HUDEP-2 (cell line): ENCODE data around the gene SLC6A18.

Source experiments
- DNase-seq, 76 experiments: peaks; one replicate each; lab custom pipeline; 2025; ENCODE audit not compliant: unreplicated experiment in 76 of 76; lab: John Stamatoyannopoulos, UW

Gene SLC6A18

DNA sequence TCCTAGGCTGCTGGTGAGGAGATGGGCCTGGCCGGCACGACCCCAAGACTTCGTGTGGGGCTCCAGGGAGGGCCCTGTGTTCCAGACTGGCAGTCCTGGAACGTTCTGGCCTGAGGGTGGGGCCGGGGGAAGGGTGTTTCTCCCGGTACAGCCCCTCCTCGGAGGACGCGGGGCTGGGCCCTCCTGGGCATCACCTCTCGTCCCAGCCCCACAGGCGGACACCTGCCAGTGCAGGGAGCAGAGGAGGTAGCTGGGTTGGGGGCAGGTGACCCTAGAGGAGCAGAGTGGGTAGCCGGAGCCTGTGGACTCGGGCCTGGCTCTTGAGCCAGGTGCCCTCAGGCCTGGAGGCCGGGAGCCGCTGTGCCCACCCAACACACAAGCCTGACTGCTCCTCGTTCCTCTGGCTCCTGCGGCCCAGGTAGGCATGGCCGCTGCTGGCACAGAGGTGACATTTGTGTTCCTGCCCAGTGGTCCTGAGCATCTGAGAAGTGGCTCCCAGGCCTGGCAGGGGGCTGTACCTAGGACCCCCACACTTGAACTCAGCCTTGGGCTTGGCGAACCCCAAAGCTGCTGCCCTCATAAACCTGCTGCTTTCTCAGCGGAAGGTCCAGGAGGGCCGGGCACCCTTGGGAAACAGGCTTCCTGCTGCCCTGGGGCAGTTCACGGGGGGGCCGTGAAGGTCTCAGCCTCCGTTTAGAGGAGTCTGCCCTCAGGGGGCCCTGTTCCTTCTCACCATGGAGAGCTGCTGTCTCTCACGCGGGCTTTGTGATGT lies 23.0 kb upstream of the SLC6A18 start:
- no peak for DNase-seq

DNA sequence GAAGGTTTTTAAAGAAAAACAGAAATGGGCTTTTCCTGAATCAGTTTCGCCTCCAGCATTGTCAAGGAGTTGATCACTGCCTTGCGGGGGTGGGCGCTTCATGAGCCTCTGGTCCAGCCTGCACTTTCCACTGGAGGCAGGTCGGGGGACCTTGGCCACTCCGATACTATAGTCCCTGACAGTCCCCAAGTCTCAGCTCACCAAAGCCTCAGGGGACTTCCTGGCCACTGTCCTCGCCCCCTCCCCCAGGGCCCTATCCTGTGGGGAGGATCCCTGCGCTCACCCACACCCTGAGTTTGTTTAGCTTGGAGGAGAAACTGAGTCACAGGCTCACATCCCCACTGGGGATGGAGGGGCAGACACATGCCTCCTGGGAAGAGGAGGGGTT lies 22.4 kb upstream of the SLC6A18 start:
- DNase-seq, result no peak

DNA sequence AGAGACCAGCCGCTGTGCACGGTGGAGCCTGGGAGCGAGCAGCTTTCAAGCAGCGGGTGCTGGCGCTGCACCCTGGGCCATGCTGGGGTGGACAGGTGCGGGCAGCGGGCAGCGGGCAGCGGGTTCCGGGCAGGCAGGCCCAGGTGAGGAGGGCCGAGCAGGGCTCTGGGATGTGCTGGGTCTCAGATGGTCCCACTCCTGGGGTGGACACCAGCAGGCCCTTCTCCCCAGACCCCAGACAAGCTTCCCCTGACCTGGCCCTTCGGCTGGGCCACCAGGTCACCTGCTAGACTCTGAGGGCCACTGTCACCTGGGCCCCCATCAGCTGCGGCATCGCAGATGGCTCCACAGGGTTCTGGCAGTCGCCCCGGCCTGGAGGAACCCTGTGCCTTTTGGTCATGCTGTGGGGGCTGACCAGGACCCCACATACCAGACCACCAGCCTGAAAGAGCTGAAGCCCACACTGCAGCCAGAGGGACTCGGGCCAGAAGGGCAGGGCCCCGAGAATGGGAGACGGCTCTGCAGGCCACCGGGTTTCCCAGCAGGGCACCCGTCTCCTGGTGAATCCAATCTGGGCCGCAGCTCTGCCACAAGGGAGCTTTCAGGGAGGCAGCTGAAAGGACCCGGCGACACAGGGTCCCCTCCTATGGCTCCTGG lies 21.7 kb upstream of the SLC6A18 start:
- no peak for DNase-seq

DNA sequence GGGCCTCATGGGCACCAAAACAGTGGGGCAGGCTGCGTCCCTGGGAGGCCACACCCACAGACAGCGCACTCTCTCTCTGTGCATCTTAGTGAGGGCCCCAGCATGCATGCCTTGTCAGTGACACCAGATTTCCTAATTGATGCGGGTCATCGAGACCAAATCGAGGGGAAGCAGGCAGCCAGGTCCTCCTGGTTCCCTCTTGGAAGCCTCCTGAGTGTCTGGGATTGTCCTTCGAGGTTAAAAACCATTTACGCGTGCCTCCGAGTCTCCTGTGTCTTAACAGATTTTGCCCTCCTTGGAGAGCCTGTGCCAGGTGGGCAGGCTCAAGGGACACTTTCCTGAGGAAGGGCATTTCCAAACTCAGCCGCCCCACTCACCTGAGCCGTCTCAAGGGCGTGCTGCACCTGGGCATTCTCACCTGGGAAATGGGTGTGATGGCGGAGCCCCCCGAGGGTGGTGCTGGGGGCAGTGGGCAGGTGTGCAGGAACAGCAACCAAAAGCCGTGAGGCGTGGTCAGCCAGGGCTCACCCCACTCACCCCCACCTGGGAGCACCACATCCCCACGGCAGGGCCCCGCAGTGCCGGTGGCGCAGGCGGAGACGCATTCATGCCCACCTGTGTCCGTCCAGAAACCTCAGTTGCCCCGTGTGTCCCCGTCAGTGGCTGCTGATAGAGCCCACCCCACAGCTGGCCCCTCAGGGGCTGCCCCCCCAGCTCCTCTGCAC lies 21.1 kb upstream of the SLC6A18 start:
- no peak for DNase-seq

DNA sequence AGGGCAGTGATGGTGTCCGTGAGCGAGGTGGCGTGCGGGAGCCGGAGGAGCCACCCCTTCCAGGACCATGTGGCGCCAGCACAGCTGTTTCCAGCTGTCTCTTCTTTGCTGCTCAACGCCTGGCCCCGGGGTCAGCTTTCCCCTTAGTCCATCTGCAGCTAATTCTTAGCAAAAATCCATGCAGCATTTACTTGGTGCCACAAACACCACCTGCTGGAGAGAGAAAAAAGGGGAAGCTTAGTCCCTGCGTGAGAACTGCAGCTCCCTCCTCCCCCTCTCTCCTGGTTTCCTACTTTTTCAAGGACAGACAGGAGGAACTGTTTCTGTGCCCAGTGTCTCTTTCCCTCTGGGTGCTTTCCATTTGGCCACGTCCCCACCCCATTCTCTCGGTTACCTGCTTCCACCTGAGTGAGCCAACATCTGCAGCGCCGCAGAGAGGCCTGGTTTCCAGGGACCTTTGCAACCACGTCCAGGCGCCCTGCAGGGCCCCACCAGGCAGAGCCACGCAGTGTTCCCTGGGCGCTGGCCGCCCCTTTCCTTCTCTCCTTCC lies 20.4 kb upstream of the SLC6A18 start:
- DNase-seq, result peak in 26 of 76 experiments; percentile 4 to 44 (median 22)

DNA sequence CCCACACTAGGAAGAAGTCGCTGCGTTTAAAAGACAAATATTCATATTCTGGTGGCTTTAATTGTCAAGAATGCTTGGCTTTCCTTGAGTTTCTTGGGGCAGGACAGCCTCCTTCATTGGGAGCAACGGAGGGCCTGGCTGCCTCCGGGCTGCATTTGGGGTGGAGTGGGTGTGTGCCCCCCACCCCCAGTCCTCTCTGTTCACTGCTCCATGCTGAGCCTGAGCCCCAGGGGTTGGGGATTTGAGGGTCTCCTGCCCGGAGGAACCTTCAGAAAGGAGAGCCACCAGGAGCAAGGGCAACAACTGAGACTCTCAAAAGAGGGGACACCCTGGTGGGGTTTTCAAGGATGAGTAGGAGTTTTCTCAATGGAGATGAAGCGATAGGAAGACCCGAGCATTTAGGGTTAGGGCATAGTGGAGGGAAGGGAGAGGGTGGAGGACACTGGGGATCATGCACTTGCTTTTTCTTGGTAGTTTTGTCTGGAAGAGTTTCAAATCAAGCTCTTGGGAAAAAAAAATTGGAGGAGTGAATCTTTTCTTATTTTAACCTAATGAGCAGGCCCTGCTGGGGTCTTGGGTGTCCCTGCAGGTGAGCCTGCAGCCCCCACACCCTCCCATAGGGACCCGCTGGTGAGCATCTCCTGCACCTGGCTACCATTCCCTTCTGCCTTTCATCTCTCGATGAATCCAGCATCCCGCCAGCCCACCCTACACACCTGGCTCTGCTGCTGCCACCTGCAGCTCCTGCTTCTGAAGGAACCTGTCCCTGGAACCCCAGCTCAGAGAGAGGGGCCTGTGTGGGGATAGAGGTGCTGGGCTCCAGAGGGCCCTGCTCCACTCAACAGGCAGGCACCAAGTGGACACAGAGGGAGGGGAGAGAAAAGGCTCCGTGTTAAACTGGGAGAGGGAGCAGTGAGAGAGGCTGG lies 19.7 kb upstream of the SLC6A18 start:
- DNase-seq, result no peak

- DNase-seq, result no peak
Observed at GRCh38 chr5:1206521-1207412, 18.4 kb upstream of the SLC6A18 start.

DNA sequence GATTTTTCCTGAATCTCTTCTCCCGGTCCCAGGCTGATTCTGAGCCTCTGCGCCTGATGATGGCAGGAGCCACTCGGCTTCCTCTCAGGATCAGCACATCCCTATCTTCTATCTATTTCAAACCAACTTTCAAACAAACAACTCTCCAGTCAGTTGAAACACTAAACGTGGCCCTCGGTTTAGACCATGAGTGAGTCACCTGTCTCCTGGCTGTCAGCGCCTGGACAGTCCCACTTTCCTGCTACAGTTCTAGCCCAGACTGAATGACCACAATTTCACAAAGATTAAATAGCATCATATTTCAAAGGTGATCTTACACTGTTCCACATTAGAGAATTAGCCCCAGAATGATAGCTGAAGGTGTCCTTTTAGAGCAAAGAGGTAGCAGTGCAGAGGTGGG lies 17.6 kb upstream of the SLC6A18 start:
- no peak for DNase-seq

DNA sequence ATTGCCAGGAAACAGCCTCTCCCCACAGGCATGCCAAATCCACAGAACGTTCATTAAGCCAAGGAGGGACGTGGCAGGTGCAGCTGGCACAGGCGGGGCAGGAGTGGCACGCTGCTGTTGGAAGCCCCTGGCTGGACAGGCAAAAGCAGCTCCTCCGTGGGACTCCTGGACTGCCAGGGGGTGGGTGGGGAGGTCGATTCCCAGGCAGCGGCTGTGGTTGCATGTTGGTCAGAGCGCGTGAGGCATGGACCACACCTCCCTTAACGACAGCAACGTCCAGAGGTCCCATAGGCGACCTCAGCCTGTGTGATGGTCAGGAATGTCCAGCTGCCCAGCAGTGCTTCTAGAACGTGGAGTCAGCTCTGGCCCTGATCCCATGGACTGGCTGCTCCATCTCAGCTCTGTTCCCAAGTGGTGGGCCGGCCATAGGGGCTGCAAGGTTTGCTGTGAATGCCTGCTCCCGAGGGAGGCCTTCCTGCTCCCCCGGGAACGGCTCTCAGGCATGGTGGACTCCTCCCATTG lies 16.9 kb upstream of the SLC6A18 start:
- DNase-seq, result no peak

DNA sequence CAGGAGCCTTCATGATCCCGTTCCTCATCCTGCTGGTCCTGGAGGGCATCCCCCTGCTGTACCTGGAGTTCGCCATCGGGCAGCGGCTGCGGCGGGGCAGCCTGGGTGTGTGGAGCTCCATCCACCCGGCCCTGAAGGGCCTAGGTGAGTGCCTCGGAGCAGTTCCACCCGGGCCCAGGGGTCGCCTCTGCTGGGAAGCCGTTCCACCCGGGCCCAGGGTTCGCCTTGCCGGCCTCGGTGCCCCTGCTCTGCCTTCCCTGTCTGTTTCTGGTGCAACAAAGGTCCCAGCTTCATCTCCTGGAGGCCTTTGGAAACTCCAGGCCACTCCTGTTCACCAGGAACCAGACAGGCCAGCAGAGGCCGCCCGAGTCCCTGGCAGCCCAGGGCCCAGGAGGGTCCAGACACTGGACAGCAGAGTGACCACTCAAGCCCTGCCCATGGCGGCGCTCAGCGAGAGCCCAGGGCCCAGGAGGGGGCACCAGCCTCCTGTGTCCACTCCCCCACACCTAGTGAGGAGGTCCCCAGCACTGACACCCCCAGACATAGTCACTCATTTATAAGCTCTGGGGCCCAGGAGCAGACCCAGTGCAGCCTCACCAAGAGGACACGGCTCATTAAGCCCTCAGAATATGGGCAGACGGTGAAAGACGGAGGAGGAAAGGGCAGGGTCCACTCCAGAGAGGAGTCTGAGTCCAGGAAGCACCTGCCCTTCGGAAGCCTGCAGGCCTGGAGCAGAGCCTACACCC lies 16.3 kb upstream of the SLC6A18 start:
- no peak for DNase-seq

GRCh38 chr5:1209489-1209852 lies 15.7 kb upstream of the SLC6A18 start:
- no peak for DNase-seq

DNA sequence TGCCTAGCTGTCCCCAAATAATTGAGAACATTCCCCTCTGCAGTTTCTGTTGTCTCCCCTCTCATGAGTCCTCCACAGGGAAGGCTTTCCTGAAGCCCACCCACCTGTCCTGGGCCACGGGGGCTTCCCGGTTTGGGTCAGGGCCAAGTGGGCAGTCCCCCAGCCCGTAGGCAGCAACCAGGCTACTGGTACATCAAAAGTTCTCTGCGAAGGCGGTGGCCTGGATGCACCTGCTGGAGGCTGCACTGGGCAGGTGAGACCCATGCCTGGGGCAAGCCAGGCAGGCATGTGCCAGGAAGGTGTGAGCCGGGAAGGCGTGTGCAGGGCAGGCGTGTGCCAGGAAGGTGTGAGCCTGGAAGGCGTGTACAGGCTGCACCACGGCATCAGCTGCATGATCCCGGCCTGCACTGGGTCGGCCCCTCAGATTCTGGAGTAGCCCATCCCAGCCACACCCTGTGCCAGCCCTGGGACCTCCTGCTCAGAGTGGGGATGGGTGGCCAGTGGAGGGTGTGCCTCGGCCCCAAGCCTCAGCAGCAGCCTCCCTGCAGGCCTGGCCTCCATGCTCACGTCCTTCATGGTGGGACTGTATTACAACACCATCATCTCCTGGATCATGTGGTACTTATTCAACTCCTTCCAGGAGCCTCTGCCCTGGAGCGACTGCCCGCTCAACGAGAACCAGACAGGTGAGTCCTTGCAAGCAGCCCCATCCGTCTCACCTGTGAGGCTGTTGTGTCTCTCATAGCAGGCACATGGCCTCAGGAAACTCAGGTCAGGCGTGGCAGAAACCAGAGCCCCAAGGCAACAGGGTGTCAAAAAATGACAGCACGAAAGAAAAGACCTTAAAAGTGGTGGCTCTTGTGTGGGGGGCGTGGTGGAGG lies 15.0 kb upstream of the SLC6A18 start:
- DNase-seq, result no peak

DNA sequence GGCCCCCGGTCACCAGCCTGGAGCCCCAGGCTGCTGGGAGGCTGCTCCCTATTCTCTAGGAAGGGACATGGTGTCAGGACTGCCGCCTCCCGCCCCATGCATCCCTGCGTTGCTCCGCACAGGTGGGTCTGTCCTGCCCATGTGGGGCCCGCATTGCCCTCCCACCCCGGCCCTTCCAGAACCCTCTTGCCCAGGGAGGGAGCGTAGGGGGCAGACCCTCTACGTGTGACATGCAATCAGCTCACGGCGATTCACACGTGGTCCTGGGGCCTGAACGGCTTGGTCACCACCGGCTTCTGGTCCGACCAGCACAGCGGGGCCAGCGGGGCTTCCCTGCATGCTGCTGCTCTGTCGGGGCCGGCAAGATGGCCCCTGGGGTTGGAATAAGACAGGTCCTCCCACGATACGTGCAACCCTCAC lies 14.3 kb upstream of the SLC6A18 start:
- no peak for DNase-seq

- DNase-seq, result no peak
Observed at GRCh38 chr5:1211701-1212100, 13.5 kb upstream of the SLC6A18 start.

- DNase-seq, result no peak
Observed at GRCh38 chr5:1212271-1212670, 12.9 kb upstream of the SLC6A18 start.

- DNase-seq, result no peak
Observed at GRCh38 chr5:1212881-1213280, 12.3 kb upstream of the SLC6A18 start.

DNA sequence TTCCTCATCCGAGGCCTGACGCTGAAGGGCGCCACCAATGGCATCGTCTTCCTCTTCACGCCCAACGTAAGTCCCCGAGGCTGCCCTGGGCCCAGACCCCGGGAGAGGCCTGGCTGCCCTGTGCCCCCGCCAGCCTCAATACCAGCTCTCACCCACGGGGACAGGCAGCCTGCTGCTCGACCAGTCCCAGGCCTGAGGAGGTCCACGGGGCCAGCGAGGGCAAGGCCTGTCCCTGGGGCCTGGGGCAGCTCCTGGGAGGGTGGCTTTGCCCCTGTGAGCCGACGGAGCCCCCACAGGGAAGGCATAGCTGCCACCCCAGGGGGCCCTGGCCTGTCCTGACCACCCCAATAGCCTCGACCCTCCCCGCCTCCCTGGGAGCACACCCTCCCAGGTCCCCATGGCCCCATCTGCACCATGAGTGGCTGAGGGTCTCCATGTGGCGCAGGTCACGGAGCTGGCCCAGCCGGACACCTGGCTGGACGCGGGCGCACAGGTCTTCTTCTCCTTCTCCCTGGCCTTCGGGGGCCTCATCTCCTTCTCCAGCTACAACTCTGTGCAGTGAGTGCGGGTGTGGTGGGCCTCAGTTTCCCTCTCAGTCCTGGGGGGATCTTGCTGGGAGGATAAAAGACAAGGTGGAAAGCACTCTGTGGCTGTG lies 11.5 kb upstream of the SLC6A18 start:
- DNase-seq, result no peak
